ENCODE measurements around the gene P3H3. TPM values are rescaled to one million over a fixed set of nuclear protein-coding genes. Genes with fewer than 3 reads are reported as not detected.

The P3H3 gene
- polyA plus RNA-seq, 4 donors = 0.89 to 18.3 (median 4.9) TPM

- Histone ChIP-seq H3K9me3 (ENCODE audit: control insufficient read depth in 2 of 2, insufficient read depth in 1 of 2, low read depth in 1 of 2, low read length in 1 of 2) (no peaks in the 10 kb centered on the region), H3K4me1 (ENCODE audit: control insufficient read depth in 3 of 3, insufficient read depth in 2 of 3, low read depth in 1 of 3, low read length in 2 of 3) (peaks cover 0 to 31% (median 0%) of the 10 kb centered on the region in 3 donors), H3K27me3 (ENCODE audit: control insufficient read depth in 3 of 3, insufficient read depth in 3 of 3, low read length in 3 of 3) (peaks cover 0 to 65% (median 2%) of the 10 kb centered on the region in 3 donors), H3K27ac (ENCODE audit: low read depth in 1 of 3, low read length in 2 of 3) (no peak overlapping the region), H3K4me3 (ENCODE audit: low read depth in 1 of 3, low read length in 3 of 3) (no peak overlapping the region), H3K36me3 (ENCODE audit: control insufficient read depth in 3 of 3, insufficient read depth in 2 of 3, low read depth in 1 of 3, low read length in 3 of 3) (peaks cover 0 to 4% (median 0%) of the 10 kb centered on the region in 3 donors)
- FAIRE-seq = no peak
- WGBS, 3 donors = 48 to 63% (median 62%) methylated on average over 7 of the region's 7 CpGs
- DNase-seq = no peak
Measured at GRCh38 chr12:6822426-6823135, 5.6 kb upstream of the P3H3 start.

GRCh38 chr12:6823182-6824084, 4.8 kb upstream of the P3H3 start:
- WGBS, 3 donors = 54 to 77% (median 59%) methylated on average over 12 of the region's 12 CpGs
- no peak for FAIRE-seq

GRCh38 chr12:6824085-6824775, 4.0 kb upstream of the P3H3 start:
- FAIRE-seq (no peak), DNase-seq (no peak)
- Histone ChIP-seq H3K9me3 (ENCODE audit: control insufficient read depth in 2 of 2, insufficient read depth in 1 of 2, low read depth in 1 of 2, low read length in 1 of 2) (no peaks in the 10 kb centered on the region), H3K4me1 (ENCODE audit: control insufficient read depth in 3 of 3, insufficient read depth in 2 of 3, low read depth in 1 of 3, low read length in 2 of 3) (peaks cover 0 to 32% (median 5%) of the 10 kb centered on the region in 3 donors), H3K36me3 (ENCODE audit: control insufficient read depth in 3 of 3, insufficient read depth in 2 of 3, low read depth in 1 of 3, low read length in 3 of 3) (peaks cover 0 to 4% (median 0%) of the 10 kb centered on the region in 3 donors), H3K27ac (ENCODE audit: low read depth in 1 of 3, low read length in 2 of 3) (no peak overlapping the region), H3K27me3 (ENCODE audit: control insufficient read depth in 3 of 3, insufficient read depth in 3 of 3, low read length in 3 of 3) (peaks cover 0 to 69% (median 2%) of the 10 kb centered on the region in 3 donors), H3K4me3 (ENCODE audit: low read depth in 1 of 3, low read length in 3 of 3) (no peak overlapping the region)
- WGBS, 3 donors = 63 to 86% (median 67%) methylated on average over 34 to 37 of the region's 37 CpGs

More at GRCh38 chr12:6823182-6824084, 4.8 kb upstream of the P3H3 start:
- no peaks in the 10 kb centered on the region for H3K9me3 ChIP-seq (ENCODE audit: control insufficient read depth in 2 of 2, insufficient read depth in 1 of 2, low read depth in 1 of 2, low read length in 1 of 2)
- no peak overlapping the region for H3K4me3 ChIP-seq (ENCODE audit: low read depth in 1 of 3, low read length in 3 of 3)
- H3K36me3 ChIP-seq (ENCODE audit: control insufficient read depth in 3 of 3, insufficient read depth in 2 of 3, low read depth in 1 of 3, low read length in 3 of 3) = peaks cover 0 to 4% (median 0%) of the 10 kb centered on the region in 3 donors
- DNase-seq = no peak
- H3K4me1 ChIP-seq (ENCODE audit: control insufficient read depth in 3 of 3, insufficient read depth in 2 of 3, low read depth in 1 of 3, low read length in 2 of 3) = peaks cover 0 to 32% (median 4%) of the 10 kb centered on the region in 3 donors
- H3K27ac ChIP-seq (ENCODE audit: low read depth in 1 of 3, low read length in 2 of 3) = no peak overlapping the region
- H3K27me3 ChIP-seq (ENCODE audit: control insufficient read depth in 3 of 3, insufficient read depth in 3 of 3, low read length in 3 of 3) = peaks cover 0 to 65% (median 2%) of the 10 kb centered on the region in 3 donors

- Histone ChIP-seq H3K4me1 (ENCODE audit: control insufficient read depth in 3 of 3, insufficient read depth in 2 of 3, low read depth in 1 of 3, low read length in 2 of 3) (peaks cover 0 to 37% (median 7%) of the 10 kb centered on the region in 3 donors), H3K4me3 (ENCODE audit: low read depth in 1 of 3, low read length in 3 of 3) (peak overlapping the region in 1 of 3 donors; percentile 1), H3K27ac (ENCODE audit: low read depth in 1 of 3, low read length in 2 of 3) (no peak overlapping the region), H3K36me3 (ENCODE audit: control insufficient read depth in 3 of 3, insufficient read depth in 2 of 3, low read depth in 1 of 3, low read length in 3 of 3) (peaks cover 0 to 8% (median 0%) of the 10 kb centered on the region in 3 donors), H3K9me3 (ENCODE audit: control insufficient read depth in 2 of 2, insufficient read depth in 1 of 2, low read depth in 1 of 2, low read length in 1 of 2) (no peaks in the 10 kb centered on the region), H3K27me3 (ENCODE audit: control insufficient read depth in 3 of 3, insufficient read depth in 3 of 3, low read length in 3 of 3) (peaks cover 0 to 69% (median 2%) of the 10 kb centered on the region in 3 donors)
- WGBS, 3 donors = 38 to 48% (median 46%) methylated on average over 11 to 12 of the region's 12 CpGs
- FAIRE-seq = no peak
- no peak for DNase-seq
Measured at GRCh38 chr12:6824901-6825381, 3.3 kb upstream of the P3H3 start.

- peaks cover 0 to 13% (median 0%) of the 10 kb centered on the region in 3 donors for H3K36me3 ChIP-seq (ENCODE audit: control insufficient read depth in 3 of 3, insufficient read depth in 2 of 3, low read depth in 1 of 3, low read length in 3 of 3)
- peak overlapping the region in 1 of 3 donors; percentile 1 for H3K4me3 ChIP-seq (ENCODE audit: low read depth in 1 of 3, low read length in 3 of 3)
- H3K27me3 ChIP-seq (ENCODE audit: control insufficient read depth in 3 of 3, insufficient read depth in 3 of 3, low read length in 3 of 3) = peaks cover 0 to 63% (median 2%) of the 10 kb centered on the region in 3 donors
- no peak overlapping the region for H3K27ac ChIP-seq (ENCODE audit: low read depth in 1 of 3, low read length in 2 of 3)
- FAIRE-seq (no peak), DNase-seq (peak; percentile 76 to 91)
- peaks cover 0 to 36% (median 7%) of the 10 kb centered on the region in 3 donors for H3K4me1 ChIP-seq (ENCODE audit: control insufficient read depth in 3 of 3, insufficient read depth in 2 of 3, low read depth in 1 of 3, low read length in 2 of 3)
- WGBS, 3 donors = 4 to 12% (median 10%) methylated on average over 19 of the region's 19 CpGs
- H3K9me3 ChIP-seq (ENCODE audit: control insufficient read depth in 2 of 2, insufficient read depth in 1 of 2, low read depth in 1 of 2, low read length in 1 of 2) = no peaks in the 10 kb centered on the region
Measured at GRCh38 chr12:6825398-6826124, 2.6 kb upstream of the P3H3 start.

- Histone ChIP-seq H3K9me3 (ENCODE audit: control insufficient read depth in 2 of 2, insufficient read depth in 1 of 2, low read depth in 1 of 2, low read length in 1 of 2) (no peaks in the 10 kb centered on the region), H3K4me1 (ENCODE audit: control insufficient read depth in 3 of 3, insufficient read depth in 2 of 3, low read depth in 1 of 3, low read length in 2 of 3) (peaks cover 0 to 30% (median 7%) of the 10 kb centered on the region in 3 donors), H3K27me3 (ENCODE audit: control insufficient read depth in 3 of 3, insufficient read depth in 3 of 3, low read length in 3 of 3) (peaks cover 0 to 56% (median 2%) of the 10 kb centered on the region in 3 donors), H3K27ac (ENCODE audit: low read depth in 1 of 3, low read length in 2 of 3) (no peak overlapping the region), H3K4me3 (ENCODE audit: low read depth in 1 of 3, low read length in 3 of 3) (no peak overlapping the region), H3K36me3 (ENCODE audit: control insufficient read depth in 3 of 3, insufficient read depth in 2 of 3, low read depth in 1 of 3, low read length in 3 of 3) (peaks cover 0 to 19% (median 0%) of the 10 kb centered on the region in 3 donors)
- FAIRE-seq (no peak), DNase-seq (no peak)
- WGBS, 3 donors = 74 to 81% (median 78%) methylated on average over 17 of the region's 17 CpGs
Measured at GRCh38 chr12:6826125-6826733, 2.0 kb upstream of the P3H3 start.

- no peaks in the 10 kb centered on the region for H3K9me3 ChIP-seq (ENCODE audit: control insufficient read depth in 2 of 2, insufficient read depth in 1 of 2, low read depth in 1 of 2, low read length in 1 of 2)
- 76 to 82% (median 76%) methylated on average over 19 to 22 of the region's 22 CpGs for WGBS, 3 donors
- FAIRE-seq = no peak
Measured at GRCh38 chr12:6826734-6827436, 1.3 kb upstream of the P3H3 start.

More at GRCh38 chr12:6826734-6827436, 1.3 kb upstream of the P3H3 start:
- Histone ChIP-seq H3K27ac (ENCODE audit: low read depth in 1 of 3, low read length in 2 of 3) (peak overlapping the region in 1 of 3 donors; percentile 9), H3K4me1 (ENCODE audit: control insufficient read depth in 3 of 3, insufficient read depth in 2 of 3, low read depth in 1 of 3, low read length in 2 of 3) (peaks cover 0 to 25% (median 7%) of the 10 kb centered on the region in 3 donors), H3K4me3 (ENCODE audit: low read depth in 1 of 3, low read length in 3 of 3) (no peak overlapping the region), H3K27me3 (ENCODE audit: control insufficient read depth in 3 of 3, insufficient read depth in 3 of 3, low read length in 3 of 3) (peaks cover 0 to 53% (median 2%) of the 10 kb centered on the region in 3 donors), H3K36me3 (ENCODE audit: control insufficient read depth in 3 of 3, insufficient read depth in 2 of 3, low read depth in 1 of 3, low read length in 3 of 3) (peaks cover 0 to 26% (median 0%) of the 10 kb centered on the region in 3 donors)
- no peak for DNase-seq

All from small intestine (tissue), 7 donors.